ENCODE results near the gene MAP1LC3B. TPM values are rescaled to one million over a fixed set of nuclear protein-coding genes. Genes with fewer than 3 reads are reported as not detected.

The MAP1LC3B gene
- total RNA-seq, 1 experiment from 2014 or later: 72.3 TPM

DNA sequence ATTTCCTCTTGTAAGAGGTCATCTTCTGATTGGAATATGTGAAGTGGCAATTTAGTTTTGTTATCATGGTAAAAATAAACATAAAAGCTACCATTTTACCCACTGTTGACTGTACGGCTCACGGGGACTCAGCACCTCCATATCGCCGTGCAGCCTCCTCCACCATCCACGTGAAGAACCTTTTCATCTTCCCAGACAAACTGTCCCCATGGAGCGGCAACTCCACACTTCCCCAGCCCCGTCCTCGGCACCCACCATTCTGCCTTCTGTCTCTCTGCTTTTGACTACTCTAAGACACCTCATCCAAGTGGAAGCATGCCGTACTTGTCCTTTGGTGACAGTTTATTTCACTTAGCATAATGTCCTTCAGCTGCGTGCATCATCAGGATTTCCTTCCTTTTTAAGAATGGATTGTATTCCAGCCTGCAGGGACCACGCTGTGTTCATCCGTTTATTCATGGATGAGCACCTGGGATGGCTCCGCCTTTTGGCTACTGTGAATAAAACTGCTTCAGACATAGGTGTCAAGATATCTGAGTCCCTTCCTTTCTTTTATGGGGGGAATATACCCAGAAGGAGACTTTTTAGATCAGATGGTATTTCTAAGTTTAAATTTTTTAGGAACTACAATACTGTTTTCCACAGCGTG lies 22.9 kb upstream of the MAP1LC3B start:
- Histone ChIP-seq H3K4me3 (ENCODE audit: low read depth, low read length) (no peak overlapping the region), H3K27me3 (replicated peaks; ENCODE audit: control insufficient read depth, insufficient read depth, low read length) (no peaks in the 10 kb centered on the region), H3K36me3 (ENCODE audit: control insufficient read depth, insufficient read depth, low read length) (no peaks in the 10 kb centered on the region), H3K4me1 (no peaks in the 10 kb centered on the region), H3K9me3 (no peaks in the 10 kb centered on the region)
- Mint-ChIP-seq H3K4me3 (ENCODE audit: unreplicated experiment) (no peak overlapping the region), H3K27ac (ENCODE audit: unreplicated experiment) (no peak overlapping the region), H3K36me3 (ENCODE audit: insufficient read depth, unreplicated experiment) (peaks cover 24% of the 10 kb centered on the region), H3K27me3 (ENCODE audit: insufficient read depth, unreplicated experiment) (no peaks in the 10 kb centered on the region), H3K4me1 (ENCODE audit: low read depth, unreplicated experiment) (peaks cover 6% of the 10 kb centered on the region), H3K9me3 (ENCODE audit: unreplicated experiment) (no peaks in the 10 kb centered on the region)
- POLR2A ChIA-PET: interaction anchor here (0.6 kb wide), 1 partner anchor 9 kb away, joined by 6 read pairs; no protein-coding TSS in a partner anchor
- TF ChIP-seq, protein P1, sequence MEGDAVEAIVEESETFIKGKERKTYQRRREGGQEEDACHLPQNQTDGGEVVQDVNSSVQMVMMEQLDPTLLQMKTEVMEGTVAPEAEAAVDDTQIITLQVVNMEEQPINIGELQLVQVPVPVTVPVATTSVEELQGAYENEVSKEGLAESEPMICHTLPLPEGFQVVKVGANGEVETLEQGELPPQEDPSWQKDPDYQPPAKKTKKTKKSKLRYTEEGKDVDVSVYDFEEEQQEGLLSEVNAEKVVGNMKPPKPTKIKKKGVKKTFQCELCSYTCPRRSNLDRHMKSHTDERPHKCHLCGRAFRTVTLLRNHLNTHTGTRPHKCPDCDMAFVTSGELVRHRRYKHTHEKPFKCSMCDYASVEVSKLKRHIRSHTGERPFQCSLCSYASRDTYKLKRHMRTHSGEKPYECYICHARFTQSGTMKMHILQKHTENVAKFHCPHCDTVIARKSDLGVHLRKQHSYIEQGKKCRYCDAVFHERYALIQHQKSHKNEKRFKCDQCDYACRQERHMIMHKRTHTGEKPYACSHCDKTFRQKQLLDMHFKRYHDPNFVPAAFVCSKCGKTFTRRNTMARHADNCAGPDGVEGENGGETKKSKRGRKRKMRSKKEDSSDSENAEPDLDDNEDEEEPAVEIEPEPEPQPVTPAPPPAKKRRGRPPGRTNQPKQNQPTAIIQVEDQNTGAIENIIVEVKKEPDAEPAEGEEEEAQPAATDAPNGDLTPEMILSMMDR (IDR thresholded peaks at IDR 0.05; ENCODE audit: insufficient read depth in 1 of 2, low read depth in 1 of 2, low read length in 1 of 2, severe bottlenecking in 1 of 2, unreplicated experiment in 1 of 2): no peak
- CTCF ChIA-PET: interaction anchor here (1.4 kb wide), 1 partner anchor 11 kb away, joined by 6 read pairs; no protein-coding TSS in a partner anchor
- no peak for DNase-seq
- no TSS peak for BruUV-seq (replicated peaks)
- intact Hi-C loops (cut with micrococcal nuclease; ENCODE audit: unreplicated experiment): no loop called here

DNA sequence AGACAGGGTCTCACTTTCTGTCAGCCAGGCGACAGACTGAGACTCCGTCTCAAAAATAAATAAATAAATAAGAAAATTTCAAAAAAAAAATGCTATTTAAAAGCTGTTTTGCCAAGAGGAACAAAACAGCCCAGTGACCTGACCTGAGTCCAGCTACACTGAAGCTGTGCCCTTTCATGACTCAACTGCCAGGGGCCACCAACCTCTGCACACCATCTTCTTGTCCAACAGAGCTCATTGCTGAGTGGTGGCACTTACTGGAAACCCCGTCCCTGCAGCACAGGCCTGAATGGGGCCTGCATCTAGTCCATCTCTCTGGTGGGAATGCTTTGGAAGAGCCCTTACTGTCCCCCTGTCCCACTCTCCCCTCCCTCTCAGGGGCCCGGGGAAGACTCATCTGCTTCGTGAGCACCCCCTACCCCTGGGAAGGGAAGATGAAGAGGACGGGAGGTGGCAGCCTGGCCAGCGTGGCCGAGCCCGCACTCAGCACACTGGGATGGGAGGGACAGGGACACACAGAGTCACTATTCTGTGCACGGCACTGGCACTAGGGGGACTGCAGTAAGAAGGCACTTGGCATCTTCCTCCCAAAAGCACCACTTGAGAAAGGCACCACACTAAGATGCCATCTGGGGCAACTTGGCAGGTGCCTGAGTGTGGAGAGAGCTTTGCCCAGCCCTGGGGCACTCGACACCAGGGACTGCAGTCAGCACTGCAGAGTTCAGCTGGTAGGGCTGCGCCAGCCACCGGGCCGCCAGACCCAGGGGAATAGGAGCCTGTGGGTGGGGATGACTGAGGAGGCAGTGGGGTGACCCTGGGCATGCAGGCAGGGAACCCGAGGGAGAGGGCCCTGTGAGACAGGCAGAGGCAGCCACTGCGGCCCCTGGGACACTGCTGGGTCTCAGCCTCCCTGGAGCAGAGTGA lies 22.1 kb upstream of the MAP1LC3B start:
- Histone ChIP-seq H3K36me3 (ENCODE audit: control insufficient read depth, insufficient read depth, low read length) (no peaks in the 10 kb centered on the region), H3K4me1 (no peaks in the 10 kb centered on the region), H3K4me3 (ENCODE audit: low read depth, low read length) (no peak overlapping the region), H3K9me3 (no peaks in the 10 kb centered on the region), H3K27me3 (replicated peaks; ENCODE audit: control insufficient read depth, insufficient read depth, low read length) (no peaks in the 10 kb centered on the region)
- ChIA-PET POLR2A (no interaction called here), CTCF (interaction anchor here (1.4 kb wide), 1 partner anchor 10 kb away, joined by 6 read pairs; no protein-coding TSS in a partner anchor)
- Mint-ChIP-seq H3K27me3 (ENCODE audit: insufficient read depth, unreplicated experiment) (no peaks in the 10 kb centered on the region), H3K9me3 (ENCODE audit: unreplicated experiment) (no peaks in the 10 kb centered on the region), H3K27ac (ENCODE audit: unreplicated experiment) (no peak overlapping the region), H3K36me3 (ENCODE audit: insufficient read depth, unreplicated experiment) (peaks cover 22% of the 10 kb centered on the region), H3K4me1 (ENCODE audit: low read depth, unreplicated experiment) (peaks cover 6% of the 10 kb centered on the region), H3K4me3 (ENCODE audit: unreplicated experiment) (no peak overlapping the region)
- no peak for DNase-seq
- TF ChIP-seq, protein P1 (IDR thresholded peaks at IDR 0.05; ENCODE audit: insufficient read depth in 1 of 2, low read depth in 1 of 2, low read length in 1 of 2, severe bottlenecking in 1 of 2, unreplicated experiment in 1 of 2): no peak
- BruUV-seq (replicated peaks): no TSS peak
- intact Hi-C loops (cut with micrococcal nuclease; ENCODE audit: unreplicated experiment): no loop called here

DNA sequence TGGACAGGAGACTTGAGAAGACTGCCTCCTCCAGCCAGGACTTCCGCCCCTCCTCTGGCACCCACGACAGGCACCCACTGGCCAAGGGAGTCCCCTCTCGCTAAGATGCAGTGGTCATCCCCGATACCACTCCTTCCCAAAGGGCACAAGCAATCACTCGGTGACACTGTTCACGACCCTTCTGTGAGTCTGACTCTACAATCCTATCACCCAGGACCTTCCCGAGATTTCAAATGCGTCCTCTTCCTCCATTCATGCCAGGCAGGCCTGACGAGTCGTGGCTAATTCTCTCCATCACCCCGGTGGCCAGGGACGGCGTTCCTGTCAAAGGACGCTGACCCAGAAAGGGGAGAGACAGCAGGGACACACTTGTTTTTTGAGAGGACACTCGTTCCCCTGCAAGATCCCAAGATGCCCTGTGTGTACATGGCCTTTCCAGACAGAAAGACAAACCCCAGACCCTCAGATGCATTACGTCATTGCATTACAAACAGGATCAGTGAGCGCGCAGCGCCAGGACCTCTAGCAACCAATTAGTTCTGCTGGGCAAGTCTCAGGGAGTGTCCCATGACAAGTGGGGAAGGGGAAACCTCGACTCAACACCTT lies 20.8 kb upstream of the MAP1LC3B start:
- Mint-ChIP-seq H3K4me3 (ENCODE audit: unreplicated experiment) (no peak overlapping the region), H3K9me3 (ENCODE audit: unreplicated experiment) (no peaks in the 10 kb centered on the region), H3K27ac (ENCODE audit: unreplicated experiment) (no peak overlapping the region), H3K27me3 (ENCODE audit: insufficient read depth, unreplicated experiment) (no peaks in the 10 kb centered on the region), H3K4me1 (ENCODE audit: low read depth, unreplicated experiment) (peaks cover 6% of the 10 kb centered on the region), H3K36me3 (ENCODE audit: insufficient read depth, unreplicated experiment) (peaks cover 32% of the 10 kb centered on the region)
- Histone ChIP-seq H3K4me3 (ENCODE audit: low read depth, low read length) (no peak overlapping the region), H3K4me1 (no peaks in the 10 kb centered on the region), H3K36me3 (ENCODE audit: control insufficient read depth, insufficient read depth, low read length) (no peaks in the 10 kb centered on the region), H3K9me3 (no peaks in the 10 kb centered on the region), H3K27me3 (replicated peaks; ENCODE audit: control insufficient read depth, insufficient read depth, low read length) (no peaks in the 10 kb centered on the region)
- DNase-seq: no peak
- CTCF ChIA-PET: no interaction called here
- intact Hi-C loops (cut with micrococcal nuclease; ENCODE audit: unreplicated experiment): no loop called here
- TF ChIP-seq, protein P1 (IDR thresholded peaks at IDR 0.05; ENCODE audit: insufficient read depth in 1 of 2, low read depth in 1 of 2, low read length in 1 of 2, severe bottlenecking in 1 of 2, unreplicated experiment in 1 of 2): no peak
- POLR2A ChIA-PET: no interaction called here
- no TSS peak for BruUV-seq (replicated peaks)
